Measurements from ENCODE around the gene NMRAL1.

NMRAL1 gene

GRCh38 chr16:4433914-4434787 is 40.3 kb downstream of the NMRAL1 start:
- DNase-seq (ENCODE audit: extremely low read depth, low read depth), result no peak
- TF ChIP-seq CTCF (IDR thresholded peaks at IDR 0.05; ENCODE audit: low read depth, low read length), result no peak

GRCh38 chr16:4433228-4433627 is 41.2 kb downstream of the NMRAL1 start:
- no peak for DNase-seq (ENCODE audit: extremely low read depth, low read depth)
- TF ChIP-seq CTCF (IDR thresholded peaks at IDR 0.05; ENCODE audit: low read depth, low read length), result no peak

- no peak for TF ChIP-seq CTCF (IDR thresholded peaks at IDR 0.05; ENCODE audit: low read depth, low read length)
These were observed 43.4 kb downstream of the NMRAL1 start for GRCh38 chr16:4431023-4431422.

GRCh38 chr16:4428500-4428899 is 45.9 kb downstream of the NMRAL1 start:
- no peak for DNase-seq (ENCODE audit: extremely low read depth, low read depth)

More at GRCh38 chr16:4431023-4431422, 43.4 kb downstream of the NMRAL1 start:
- no peak for DNase-seq (ENCODE audit: extremely low read depth, low read depth)

GRCh38 chr16:4426722-4427372 is 47.6 kb downstream of the NMRAL1 start:
- no peak for TF ChIP-seq CTCF (IDR thresholded peaks at IDR 0.05; ENCODE audit: low read depth, low read length)
- DNase-seq (ENCODE audit: extremely low read depth, low read depth), result no peak

More at GRCh38 chr16:4428500-4428899, 45.9 kb downstream of the NMRAL1 start:
- no peak for TF ChIP-seq CTCF (IDR thresholded peaks at IDR 0.05; ENCODE audit: low read depth, low read length)

- DNase-seq (ENCODE audit: extremely low read depth, low read depth), result no peak
- no peak for TF ChIP-seq CTCF (IDR thresholded peaks at IDR 0.05; ENCODE audit: low read depth, low read length)
These were observed 48.3 kb downstream of the NMRAL1 start for GRCh38 chr16:4426021-4426684.
